Measurements from ENCODE around the gene CD274. TPM values are rescaled to one million over a fixed set of nuclear protein-coding genes. Genes with fewer than 3 reads are reported as not detected.

The CD274 gene
- total and polyA plus RNA-seq, 2 donors (not counting 3 experiments of a cell fraction or from before 2014, with no cell fraction given): 25.4 to 26.8 TPM

DNA sequence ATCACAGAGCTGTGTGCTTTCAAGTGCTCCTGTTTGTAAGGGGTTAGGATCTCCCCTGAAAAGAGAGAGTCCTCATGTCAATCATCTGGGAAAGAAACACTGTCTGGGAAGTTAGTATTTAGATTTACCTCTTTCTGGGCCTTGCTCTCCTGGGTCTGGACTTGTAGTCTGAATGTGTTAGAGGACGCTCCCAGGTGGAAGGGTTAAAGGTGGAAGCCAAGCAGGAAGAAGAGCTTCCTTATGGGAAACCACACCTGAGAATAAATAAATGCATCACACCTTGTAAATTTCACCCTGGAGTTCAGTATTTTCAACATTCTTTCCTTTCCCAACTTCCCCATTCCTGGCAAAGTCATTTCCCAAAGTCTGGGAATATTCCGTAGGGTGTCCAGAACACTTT lies 13.9 kb upstream of the CD274 start:
- Histone ChIP-seq H3K27me3 (ENCODE audit: control insufficient read depth in 2 of 2, insufficient read depth in 2 of 2, low read length in 2 of 2) (no peaks in the 10 kb centered on the region), H4K20me1 (replicated peaks; ENCODE audit: control insufficient read depth, extremely low read depth, insufficient read depth, low read length) (no peaks in the 10 kb centered on the region), H3K36me3 (ENCODE audit: control insufficient read depth in 2 of 2, extremely low read depth in 1 of 2, insufficient read depth in 2 of 2, low read length in 2 of 2) (no peaks in the 10 kb centered on the region), H3K4me3 (replicated peaks in 1 of 3; ENCODE audit: insufficient read depth in 1 of 3, low read depth in 1 of 3, low read length in 3 of 3) (peak overlapping the region in 1 of 3 experiments; percentile 76), H3K4me1 (ENCODE audit: control insufficient read depth, extremely low read depth, insufficient read depth, low read length) (peaks cover 28% of the 10 kb centered on the region), H3K27ac (ENCODE audit: insufficient read depth, low read depth, low read length) (peak overlapping the region; percentile 93), H2AFZ (ENCODE audit: low read depth, low read length) (no peak overlapping the region), H3K79me2 (ENCODE audit: control insufficient read depth, insufficient read depth, low read length) (no peaks in the 10 kb centered on the region), H3K9me1 (replicated peaks; ENCODE audit: control insufficient read depth, extremely low read depth, insufficient read depth, low read length) (no peaks in the 10 kb centered on the region), H3K4me2 (ENCODE audit: insufficient read depth, low read length) (peak overlapping the region; percentile 95), H3K9ac (replicated peaks; ENCODE audit: extremely low read depth, insufficient read depth, low read length) (peak overlapping the region; percentile 94), H3K9me3 (replicated peaks; ENCODE audit: control insufficient read depth, insufficient read depth, low read length) (no peaks in the 10 kb centered on the region)
- no peak for DNase-seq (ENCODE audit: low read depth, low spot score)
- BruUV-seq (replicated peaks): no TSS peak
- TF ChIP-seq POLR2AphosphoS5 (IDR thresholded peaks at IDR 0.05; ENCODE audit: insufficient read depth, low read depth, low read length): no peak
- TF ChIP-seq JUN (IDR thresholded peaks at IDR 0.05; ENCODE audit: borderline replicate concordance, insufficient read depth, insufficient read length, low read depth): no peak
- TF ChIP-seq, protein P1, sequence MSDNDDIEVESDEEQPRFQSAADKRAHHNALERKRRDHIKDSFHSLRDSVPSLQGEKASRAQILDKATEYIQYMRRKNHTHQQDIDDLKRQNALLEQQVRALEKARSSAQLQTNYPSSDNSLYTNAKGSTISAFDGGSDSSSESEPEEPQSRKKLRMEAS (IDR thresholded peaks at IDR 0.05; ENCODE audit: insufficient read depth, insufficient read length): no peak
- ChIA-PET CTCF (interaction anchor here (1.0 to 2.1 kb wide), 5 partner anchors 10 to 673 kb away, joined by 3 to 25 read pairs (median 6); partner anchors contain the start of genes CD274 and INSL6), POLR2A (no interaction called here)
- intact Hi-C loops (cut with micrococcal nuclease) (no loop called here), dilution Hi-C loops (cut with MboI; ENCODE audit: extremely low pct_ligation_motif_present, low sequenced_read_pairs) (loop anchor here (25.0 kb wide), 1 partner anchor 249 kb away; the partner anchor contains the start of gene INSL6)
- no peak for FAIRE-seq

DNA sequence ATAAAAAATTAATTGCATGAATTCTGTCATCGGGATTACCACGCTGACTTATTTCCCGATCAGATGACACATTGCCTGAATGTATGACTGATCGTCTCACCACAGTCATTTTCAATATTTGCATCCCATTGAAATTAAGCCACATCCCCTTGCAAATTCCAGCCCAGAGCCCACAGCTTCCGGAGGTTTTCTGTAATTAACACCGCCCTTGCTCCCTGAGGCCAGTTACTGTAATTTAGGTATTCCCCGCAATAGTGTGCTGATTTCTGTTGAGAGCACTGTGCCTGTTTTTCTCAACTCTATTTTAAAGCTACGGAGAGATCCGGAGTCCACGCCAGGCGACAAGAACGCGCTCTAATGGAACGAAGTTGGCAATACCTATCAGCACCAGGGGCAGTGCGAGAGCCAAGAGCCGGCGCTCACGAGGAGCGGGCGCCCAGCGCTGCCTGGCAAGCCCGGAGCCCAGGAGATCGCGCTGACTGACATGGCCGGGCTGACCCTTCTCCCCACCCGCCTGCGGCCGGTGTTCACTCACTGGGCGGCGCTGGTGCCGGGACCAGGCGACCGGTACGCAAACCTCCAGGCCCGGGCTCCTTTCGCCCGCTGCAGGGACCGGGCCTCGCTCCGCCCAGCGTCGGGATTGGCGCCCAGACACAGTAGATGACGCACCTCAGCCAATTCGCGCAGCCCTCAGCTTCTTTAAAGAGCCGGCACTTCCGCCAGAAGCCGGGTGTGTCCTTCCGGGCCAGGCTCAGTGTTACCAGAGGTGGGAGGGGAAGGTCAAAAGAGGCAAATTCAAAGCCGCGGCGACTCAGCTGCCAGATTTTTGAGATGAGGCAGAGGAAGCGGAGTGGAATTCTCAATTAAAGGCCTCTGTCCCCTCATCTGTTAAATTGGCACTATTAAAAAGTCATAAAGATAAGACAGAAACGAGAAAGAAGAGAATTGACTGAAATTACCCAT lies 12.8 kb upstream of the CD274 start, which contains the start of gene PLGRKT:
Gene PLGRKT, minus strand, starts transcription at position 672 of the 963 bp plus-strand sequence. CDS start 5,948 bp downstream, outside the sequence.
- Histone ChIP-seq H3K9ac (replicated peaks; ENCODE audit: extremely low read depth, insufficient read depth, low read length) (peak within 1 kb of the TSS; percentile 94), H4K20me1 (replicated peaks; ENCODE audit: control insufficient read depth, extremely low read depth, insufficient read depth, low read length) (no peaks in the 10 kb centered on the region), H3K9me1 (replicated peaks; ENCODE audit: control insufficient read depth, extremely low read depth, insufficient read depth, low read length) (no peaks in the 10 kb centered on the region), H3K27ac (ENCODE audit: insufficient read depth, low read depth, low read length) (peak within 1 kb of the TSS; percentile 93), H3K4me3 (replicated peaks in 1 of 3; ENCODE audit: insufficient read depth in 1 of 3, low read depth in 1 of 3, low read length in 3 of 3) (peak within 1 kb of the TSS; percentile 53 to 76 (median 69)), H3K4me2 (ENCODE audit: insufficient read depth, low read length) (peak within 1 kb of the TSS; percentile 95), H3K36me3 (ENCODE audit: control insufficient read depth in 2 of 2, extremely low read depth in 1 of 2, insufficient read depth in 2 of 2, low read length in 2 of 2) (no peaks in the 10 kb centered on the region), H3K9me3 (replicated peaks; ENCODE audit: control insufficient read depth, insufficient read depth, low read length) (no peaks in the 10 kb centered on the region), H2AFZ (ENCODE audit: low read depth, low read length) (peak within 1 kb of the TSS; percentile 68), H3K79me2 (ENCODE audit: control insufficient read depth, insufficient read depth, low read length) (no peaks in the 10 kb centered on the region), H3K4me1 (ENCODE audit: control insufficient read depth, extremely low read depth, insufficient read depth, low read length) (peaks cover 30% of the 10 kb centered on the region), H3K27me3 (ENCODE audit: control insufficient read depth in 2 of 2, insufficient read depth in 2 of 2, low read length in 2 of 2) (no peaks in the 10 kb centered on the region)
- dilution Hi-C loops (cut with MboI; ENCODE audit: extremely low pct_ligation_motif_present, low sequenced_read_pairs): loop anchor here (25.0 kb wide), 1 partner anchor 250 kb away; the partner anchor contains the start of gene INSL6
- ChIA-PET POLR2A (no interaction called here), CTCF (interaction anchor here (0.7 to 2.1 kb wide), 8 partner anchors 11 to 674 kb away, joined by 3 to 25 read pairs (median 6); partner anchors contain the start of genes CD274 and INSL6)
- TF ChIP-seq EZH2 (IDR thresholded peaks at IDR 0.05; ENCODE audit: borderline replicate concordance, low read depth, low read length, severe bottlenecking) (no peak), FOS (IDR thresholded peaks at IDR 0.05; ENCODE audit: borderline replicate concordance, insufficient read depth, low read length) (peak; percentile 87), POLR2AphosphoS5 (IDR thresholded peaks at IDR 0.05; ENCODE audit: insufficient read depth, low read depth, low read length) (peak; percentile 68), POLR2A (IDR thresholded peaks at IDR 0.05; ENCODE audit: low read depth, low read length) (peak; percentile 81), JUN (IDR thresholded peaks at IDR 0.05; ENCODE audit: borderline replicate concordance, insufficient read depth, insufficient read length, low read depth) (peak; percentile 59), GATA2 (IDR thresholded peaks at IDR 0.05; ENCODE audit: insufficient read depth, insufficient read length, low read depth, low read length) (peak; percentile 71), MYC (IDR thresholded peaks at IDR 0.05; ENCODE audit: low read depth, low read length) (no peak)
- TF ChIP-seq, protein P2, sequence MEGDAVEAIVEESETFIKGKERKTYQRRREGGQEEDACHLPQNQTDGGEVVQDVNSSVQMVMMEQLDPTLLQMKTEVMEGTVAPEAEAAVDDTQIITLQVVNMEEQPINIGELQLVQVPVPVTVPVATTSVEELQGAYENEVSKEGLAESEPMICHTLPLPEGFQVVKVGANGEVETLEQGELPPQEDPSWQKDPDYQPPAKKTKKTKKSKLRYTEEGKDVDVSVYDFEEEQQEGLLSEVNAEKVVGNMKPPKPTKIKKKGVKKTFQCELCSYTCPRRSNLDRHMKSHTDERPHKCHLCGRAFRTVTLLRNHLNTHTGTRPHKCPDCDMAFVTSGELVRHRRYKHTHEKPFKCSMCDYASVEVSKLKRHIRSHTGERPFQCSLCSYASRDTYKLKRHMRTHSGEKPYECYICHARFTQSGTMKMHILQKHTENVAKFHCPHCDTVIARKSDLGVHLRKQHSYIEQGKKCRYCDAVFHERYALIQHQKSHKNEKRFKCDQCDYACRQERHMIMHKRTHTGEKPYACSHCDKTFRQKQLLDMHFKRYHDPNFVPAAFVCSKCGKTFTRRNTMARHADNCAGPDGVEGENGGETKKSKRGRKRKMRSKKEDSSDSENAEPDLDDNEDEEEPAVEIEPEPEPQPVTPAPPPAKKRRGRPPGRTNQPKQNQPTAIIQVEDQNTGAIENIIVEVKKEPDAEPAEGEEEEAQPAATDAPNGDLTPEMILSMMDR (IDR thresholded peaks at IDR 0.05; ENCODE audit: extremely low read depth in 1 of 2, insufficient read depth in 1 of 2, low read depth in 1 of 2, low read length in 2 of 2): peak; percentile 7 to 25
- TF ChIP-seq, protein P1 (IDR thresholded peaks at IDR 0.05; ENCODE audit: insufficient read depth, insufficient read length): no peak
- TSS peak; percentile 87 for BruUV-seq (replicated peaks)
- peak; percentile 88 for DNase-seq (ENCODE audit: low read depth, low spot score)
- intact Hi-C loops (cut with micrococcal nuclease): loop anchor here (1.0 kb wide), 4 partner anchors 43 to 168 kb away; no protein-coding TSS in a partner anchor
- FAIRE-seq: peak; percentile 97

Data from endothelial cell of umbilical vein (primary cell).